Stimulated activated CD4-positive, alpha-beta T cell treated with anti-CD3 and anti-CD28 coated beads, Interleukin-15, amount 100 ng/mL, for 24 hours (primary cell): Measurements from ENCODE around the gene AK6.

Source experiments
- DNase-seq: peaks from one replicate; pipeline ENCODE4 v3.0.0-alpha.2; 2020

AK6 gene

GRCh38 chr5:69369340-69370121, at the start of gene AK6, which contains the start of the genes RAD17 and TAF9:
TSS of gene AK6 (minus strand) at chr5:69369520. CDS start at chr5:69369490, 30 bp downstream.
TSS of gene RAD17 (plus strand) at chr5:69369818. CDS start at chr5:69372209, 2,391 bp downstream.
TSS of gene TAF9 (minus strand) at chr5:69369520. CDS start at chr5:69365737, 3,783 bp downstream.
- DNase-seq, result peak; percentile 95

GRCh38 chr5:69418554-69418953, 49.2 kb upstream of the AK6 start:
- no peak for DNase-seq

- DNase-seq, result no peak
Observed at GRCh38 chr5:69416699-69417098, 47.4 kb upstream of the AK6 start.

- no peak for DNase-seq
Observed at GRCh38 chr5:69416180-69416579, 46.9 kb upstream of the AK6 start.

GRCh38 chr5:69415584-69415958, 46.3 kb upstream of the AK6 start:
- DNase-seq, result no peak

GRCh38 chr5:69414885-69415583, 45.7 kb upstream of the AK6 start, which contains the start of gene MARVELD2:
TSS of gene MARVELD2 (plus strand) at chr5:69415116. CDS start at chr5:69419386, 4,270 bp downstream.
- peak; percentile 72 for DNase-seq

GRCh38 chr5:69404659-69405330, 35.5 kb upstream of the AK6 start:
- DNase-seq, result no peak

- DNase-seq, result no peak
Observed at GRCh38 chr5:69378376-69378775, 9.1 kb upstream of the AK6 start.

- DNase-seq, result no peak
Observed at GRCh38 chr5:69374911-69375446, 5.7 kb upstream of the AK6 start.

- DNase-seq, result no peak
Observed at GRCh38 chr5:69372394-69372793, 3.1 kb upstream of the AK6 start.

- DNase-seq, result peak; percentile 17
Observed at GRCh38 chr5:69370335-69370734, 1.0 kb upstream of the AK6 start.

GRCh38 chr5:69368458-69369339, 621 bp downstream of the AK6 start:
- peak; percentile 34 for DNase-seq

GRCh38 chr5:69367697-69368279, 1.5 kb downstream of the AK6 start:
- DNase-seq, result no peak

GRCh38 chr5:69364850-69365249, 4.5 kb downstream of the AK6 start:
- no peak for DNase-seq

- no peak for DNase-seq
Observed at GRCh38 chr5:69364414-69364813, 4.9 kb downstream of the AK6 start.

- DNase-seq, result no peak
Observed at GRCh38 chr5:69360442-69360841, 8.9 kb downstream of the AK6 start.

GRCh38 chr5:69359699-69360098, 9.6 kb downstream of the AK6 start:
- DNase-seq, result no peak

GRCh38 chr5:69350664-69351063, 18.7 kb downstream of the AK6 start:
- no peak for DNase-seq

GRCh38 chr5:69343083-69343482, 26.2 kb downstream of the AK6 start:
- DNase-seq, result no peak

- no peak for DNase-seq
Observed at GRCh38 chr5:69341520-69342161, 27.7 kb downstream of the AK6 start.

- no peak for DNase-seq
Observed at GRCh38 chr5:69335341-69335935, 33.9 kb downstream of the AK6 start.
